Natural killer cell (primary cell): ENCODE measurements around the gene L3HYPDH. TPM values are rescaled to one million over a fixed set of nuclear protein-coding genes. Genes with fewer than 3 reads are reported as not detected.

Experiments
- ATAC-seq, 3 donors: fragments of 150-1000 bp in 2 of 3; fragments of 200-7000 bp in 1 of 3; cut with Tn5 transposase; 1 replicate in 1 of 3; 2 replicates in 2 of 3; pipeline ENCODE4 v1.10.0; 2021; ENCODE audit warnings: mild to moderate bottlenecking in 2 of 3, moderate library complexity in 2 of 3
- DNase-seq, 2 donors: peaks; one replicate each; pipeline versions ENCODE4 v3.0.0 to v3.0.0-alpha.2; 2013 to 2021; ENCODE audit warnings: mixed read lengths in 1 of 2
- H3K27ac ChIP-seq: one replicate; pipeline ENCODE4 v1.5.1; 2013; ENCODE audit warnings: mild to moderate bottlenecking, low read length
- H3K27me3 ChIP-seq: one replicate; pipeline ENCODE4 v1.6.1; 2013; ENCODE audit warnings: low read length; ENCODE audit not compliant: control insufficient read depth, insufficient read depth
- H3K36me3 ChIP-seq: one replicate; pipeline ENCODE4 v1.6.1; 2013; ENCODE audit warnings: low read length; ENCODE audit not compliant: control insufficient read depth, insufficient read depth
- H3K4me1 ChIP-seq: one replicate; pipeline ENCODE4 v1.6.1; 2013; ENCODE audit warnings: low read length; ENCODE audit not compliant: control insufficient read depth, insufficient read depth
- H3K4me3 ChIP-seq: one replicate; pipeline ENCODE4 v1.5.1; 2013; ENCODE audit warnings: low read length
- H3K9me3 ChIP-seq: one replicate; pipeline ENCODE4 v1.6.1; 2013; ENCODE audit warnings: low read length; ENCODE audit not compliant: control insufficient read depth, insufficient read depth
- H3K27ac Mint-ChIP-seq, 2 donors: one replicate each; pipeline ENCODE4 v1.8.0; 2022; ENCODE audit warnings: mild to moderate bottlenecking in 2 of 2, mixed read lengths in 2 of 2, moderate library complexity in 1 of 2
- H3K27me3 Mint-ChIP-seq, 2 donors: one replicate each; pipeline ENCODE4 v1.8.0; 2022; ENCODE audit warnings: low read depth in 2 of 2, mixed read lengths in 2 of 2
- H3K36me3 Mint-ChIP-seq: one replicate; pipeline ENCODE4 v1.8.0; 2022; ENCODE audit warnings: mixed read lengths
- H3K4me1 Mint-ChIP-seq, 2 donors: one replicate each; pipeline ENCODE4 v1.8.0; 2022; ENCODE audit warnings: mixed read lengths in 2 of 2
- H3K4me3 Mint-ChIP-seq: one replicate; pipeline ENCODE4 v1.8.0; 2022; ENCODE audit warnings: mild to moderate bottlenecking, moderate library complexity, mixed read lengths
- H3K9me3 Mint-ChIP-seq, 2 donors: one replicate each; pipeline ENCODE4 v1.8.0; 2022; ENCODE audit warnings: mixed read lengths in 2 of 2
- WGBS: methylation state at CpG from one replicate; pipeline ENCODE4 v1.1.7; 2013; ENCODE audit warnings: missing lambda C conversion rate; ENCODE audit not compliant: insufficient coverage; 5-methylcytosine and 5-hydroxymethylcytosine counted together
- intact Hi-C: fragments of 100-400 bp; cut with micrococcal nuclease; formaldehyde crosslinking; loops from one replicate; pipeline ENCODE4 v1.14.2; 2022
- total RNA-seq, 4 donors: library from RNA; stranded (reverse); fragments of 120-200 nt in 1 of 4; gene quantifications; one replicate each; pipeline versions ENCODE4 v1.2.3 to v1.2.4, GENCODE V29; 2013 to 2022
- TF ChIP-seq, protein P1 (sequence below): fragments of 200-600 bp; IDR thresholded peaks from one replicate; pipeline ENCODE4 v1.8.0; 2022; ENCODE audit warnings: antibody characterized with exemption

L3HYPDH gene
- total RNA-seq, 3 donors from 2014 or later (not counting 1 experiment from before 2014, with no cell fraction given), result 13.3 to 18.8 (median 16.5) TPM

DNA sequence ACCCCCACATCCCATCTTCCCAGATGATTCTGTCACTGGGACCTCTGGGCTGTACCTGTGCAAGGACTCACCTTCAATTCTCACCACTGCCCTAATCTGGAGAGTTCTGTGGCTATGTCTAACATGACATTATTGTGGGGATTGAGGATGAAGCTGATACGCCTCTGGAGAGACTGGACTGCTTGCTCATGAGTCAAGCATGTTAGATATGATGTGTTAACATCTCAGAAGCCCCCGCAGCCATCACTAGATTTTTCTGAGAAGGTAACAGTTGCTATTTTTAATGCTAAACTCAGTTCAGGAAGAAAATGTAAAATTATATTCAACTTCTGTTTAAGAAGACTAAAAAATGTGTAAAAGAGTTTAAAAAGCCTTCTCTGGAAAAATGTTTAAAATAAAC lies 25.8 kb upstream of the L3HYPDH start:
- ATAC-seq, result peak in 1 of 3 donors; percentile 21
- Mint-ChIP-seq H3K9me3 (no peaks in the 10 kb centered on the region), H3K27ac (no peak overlapping the region), H3K4me1 (peaks cover 4 to 6% of the 10 kb centered on the region in 2 donors), H3K27me3 (peaks cover 0 to 6% of the 10 kb centered on the region in 2 donors), H3K36me3 (no peaks in the 10 kb centered on the region), H3K4me3 (no peak overlapping the region)
- no peaks in the 10 kb centered on the region for H3K36me3 ChIP-seq
- H3K27ac ChIP-seq, result no peak overlapping the region
- no peaks in the 10 kb centered on the region for H3K4me1 ChIP-seq
- H3K27me3 ChIP-seq, result no peaks in the 10 kb centered on the region
- no peak for DNase-seq
- H3K9me3 ChIP-seq, result no peaks in the 10 kb centered on the region
- H3K4me3 ChIP-seq, result no peak overlapping the region
- 100% methylated on average over 2 of the region's 2 CpGs for WGBS
- intact Hi-C loops, result no loop called here
- TF ChIP-seq, protein P1, sequence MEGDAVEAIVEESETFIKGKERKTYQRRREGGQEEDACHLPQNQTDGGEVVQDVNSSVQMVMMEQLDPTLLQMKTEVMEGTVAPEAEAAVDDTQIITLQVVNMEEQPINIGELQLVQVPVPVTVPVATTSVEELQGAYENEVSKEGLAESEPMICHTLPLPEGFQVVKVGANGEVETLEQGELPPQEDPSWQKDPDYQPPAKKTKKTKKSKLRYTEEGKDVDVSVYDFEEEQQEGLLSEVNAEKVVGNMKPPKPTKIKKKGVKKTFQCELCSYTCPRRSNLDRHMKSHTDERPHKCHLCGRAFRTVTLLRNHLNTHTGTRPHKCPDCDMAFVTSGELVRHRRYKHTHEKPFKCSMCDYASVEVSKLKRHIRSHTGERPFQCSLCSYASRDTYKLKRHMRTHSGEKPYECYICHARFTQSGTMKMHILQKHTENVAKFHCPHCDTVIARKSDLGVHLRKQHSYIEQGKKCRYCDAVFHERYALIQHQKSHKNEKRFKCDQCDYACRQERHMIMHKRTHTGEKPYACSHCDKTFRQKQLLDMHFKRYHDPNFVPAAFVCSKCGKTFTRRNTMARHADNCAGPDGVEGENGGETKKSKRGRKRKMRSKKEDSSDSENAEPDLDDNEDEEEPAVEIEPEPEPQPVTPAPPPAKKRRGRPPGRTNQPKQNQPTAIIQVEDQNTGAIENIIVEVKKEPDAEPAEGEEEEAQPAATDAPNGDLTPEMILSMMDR, result no peak

DNA sequence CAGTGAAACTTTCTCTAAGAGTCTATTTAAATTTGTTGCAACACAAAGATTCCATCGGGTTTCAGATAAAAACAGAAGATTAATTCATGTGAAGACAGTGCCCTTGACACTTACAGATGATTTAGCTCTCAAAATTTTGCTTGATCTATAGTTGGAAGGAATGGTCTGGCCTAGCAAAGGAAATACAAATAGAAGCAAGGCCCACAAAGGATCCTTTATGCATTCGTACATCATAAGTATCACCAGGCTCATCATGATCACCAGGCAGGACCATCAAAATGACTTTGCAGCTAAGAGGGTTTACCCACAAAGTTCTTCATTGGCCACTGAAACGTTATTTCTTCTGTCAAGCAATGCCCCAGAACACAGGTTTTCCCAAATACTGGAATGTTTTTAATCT lies 24.9 kb upstream of the L3HYPDH start:
- no peak overlapping the region for H3K27ac ChIP-seq
- no peak overlapping the region for H3K4me3 Mint-ChIP-seq
- no peaks in the 10 kb centered on the region for H3K9me3 Mint-ChIP-seq
- no peak overlapping the region for H3K4me3 ChIP-seq
- intact Hi-C loops, result no loop called here
- H3K9me3 ChIP-seq, result no peaks in the 10 kb centered on the region
- peaks cover 2% of the 10 kb centered on the region for H3K36me3 ChIP-seq
- no peaks in the 10 kb centered on the region for H3K36me3 Mint-ChIP-seq
- H3K27ac Mint-ChIP-seq, result no peak overlapping the region
- H3K27me3 ChIP-seq, result no peaks in the 10 kb centered on the region
- ATAC-seq, result no peak
- no peaks in the 10 kb centered on the region for H3K4me1 ChIP-seq
- TF ChIP-seq, protein P1, result no peak
- H3K4me1 Mint-ChIP-seq, result peaks cover 6% of the 10 kb centered on the region in 2 donors
- DNase-seq, result no peak
- 87% methylated on average over 3 of the region's 3 CpGs for WGBS
- H3K27me3 Mint-ChIP-seq, result peaks cover 0 to 6% of the 10 kb centered on the region in 2 donors

DNA sequence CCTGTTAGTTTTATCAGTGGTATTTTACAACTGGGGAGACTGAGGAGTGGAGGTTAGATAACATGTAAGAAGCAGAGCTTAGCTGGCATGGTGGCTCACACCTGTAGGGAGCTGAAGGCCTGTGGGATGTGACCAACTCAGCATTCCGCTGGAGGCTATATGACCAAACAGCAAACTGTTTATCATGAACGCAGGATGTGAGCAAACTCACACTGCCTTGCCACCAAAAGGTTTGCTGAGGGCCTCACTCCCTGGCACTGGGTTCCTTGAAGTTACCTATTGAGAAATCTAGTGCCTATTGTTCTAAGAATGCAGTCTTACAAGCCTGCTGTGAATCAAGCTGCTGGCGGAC lies 23.5 kb upstream of the L3HYPDH start:
- H3K4me3 ChIP-seq, result no peak overlapping the region
- H3K4me1 Mint-ChIP-seq, result peaks cover 6 to 10% of the 10 kb centered on the region in 2 donors
- no peak overlapping the region for H3K4me3 Mint-ChIP-seq
- peaks cover 10% of the 10 kb centered on the region for H3K36me3 ChIP-seq
- H3K27ac Mint-ChIP-seq, result no peak overlapping the region
- no peak for ATAC-seq
- TF ChIP-seq, protein P1, result no peak
- H3K27me3 ChIP-seq, result no peaks in the 10 kb centered on the region
- H3K36me3 Mint-ChIP-seq, result no peaks in the 10 kb centered on the region
- H3K9me3 Mint-ChIP-seq, result no peaks in the 10 kb centered on the region
- H3K27ac ChIP-seq, result no peak overlapping the region
- DNase-seq, result no peak
- no peaks in the 10 kb centered on the region for H3K9me3 ChIP-seq
- peaks cover 0 to 3% of the 10 kb centered on the region in 2 donors for H3K27me3 Mint-ChIP-seq
- WGBS, result 98% methylated on average over 3 of the region's 3 CpGs
- no peaks in the 10 kb centered on the region for H3K4me1 ChIP-seq
- intact Hi-C loops, result loop anchor here (1.0 kb wide), 1 partner anchor 677 kb away; no protein-coding TSS in a partner anchor

DNA sequence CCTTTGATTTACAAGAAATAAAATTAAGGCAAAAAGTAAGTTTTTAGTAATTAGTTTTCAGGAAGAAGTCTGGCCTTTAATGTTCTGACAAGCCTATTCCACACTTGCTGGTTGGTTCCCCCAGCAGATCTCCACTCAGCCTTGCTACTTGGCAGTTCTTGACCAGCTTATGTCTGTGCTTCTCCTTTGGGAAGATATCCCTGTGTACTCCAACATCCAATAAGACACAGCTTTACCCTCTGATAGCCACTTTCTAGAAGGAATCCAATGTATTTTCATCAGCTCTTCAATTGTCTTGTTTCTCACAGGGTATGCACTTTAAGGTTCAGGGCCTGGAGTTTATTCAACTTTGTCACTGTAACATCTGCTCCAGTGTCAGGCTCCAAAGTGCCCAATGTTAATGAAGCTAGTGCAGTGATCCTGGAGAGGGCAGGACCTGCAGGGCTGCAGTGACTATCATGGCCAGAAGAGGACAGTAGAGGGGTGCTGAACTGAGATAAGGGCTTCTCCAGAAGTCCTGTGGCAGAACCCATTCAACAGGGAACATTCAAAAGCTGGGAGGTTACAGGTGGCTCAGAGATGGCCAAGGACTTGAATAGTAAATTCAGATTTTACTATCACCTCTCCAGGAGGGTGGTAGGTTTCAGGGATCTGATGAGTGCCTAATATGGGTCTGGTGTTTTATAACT lies 23.0 kb upstream of the L3HYPDH start:
- Mint-ChIP-seq H3K4me1 (peaks cover 6 to 10% of the 10 kb centered on the region in 2 donors), H3K27ac (no peak overlapping the region)

More for the DNA sequence above, 23.0 kb upstream of the L3HYPDH start:
- no peak overlapping the region for H3K4me3 ChIP-seq
- ATAC-seq, result peak; percentile 65 to 81 (median 81)
- H3K4me1 ChIP-seq, result no peaks in the 10 kb centered on the region
- no peaks in the 10 kb centered on the region for H3K9me3 ChIP-seq
- Mint-ChIP-seq H3K4me3 (no peak overlapping the region), H3K9me3 (no peaks in the 10 kb centered on the region), H3K27me3 (peaks cover 0 to 3% of the 10 kb centered on the region in 2 donors), H3K36me3 (no peaks in the 10 kb centered on the region)
- TF ChIP-seq, protein P1, result peak; percentile 65
- H3K36me3 ChIP-seq, result peaks cover 10% of the 10 kb centered on the region
- intact Hi-C loops, result loop anchor here (1.0 kb wide), 1 partner anchor 677 kb away; no protein-coding TSS in a partner anchor
- DNase-seq, result peak in 1 of 2 donors; percentile 62
- no peaks in the 10 kb centered on the region for H3K27me3 ChIP-seq
- H3K27ac ChIP-seq, result no peak overlapping the region
